Small intestine (tissue), 7 donors: ENCODE data around the gene KAT2B. TPM values are rescaled to one million over a fixed set of nuclear protein-coding genes. Genes with fewer than 3 reads are reported as not detected.

Source experiments
- DNase-seq, 2 donors: peaks; one replicate each; pipeline versions ENCODE4 v3.0.0 to v3.0.0-alpha.2; 2013
- FAIRE-seq: peaks from 2 replicates; lab custom pipeline; 2012; peaks lifted over from hg19 to GRCh38; lab: Jason Lieb, UNC
- H3K27ac ChIP-seq, 3 donors: one replicate each; pipeline ENCODE4 v1.5.1; 2013; ENCODE audit warnings: low read length in 2 of 3, mild to moderate bottlenecking in 2 of 3, control low read depth in 1 of 3, inconsistent platforms in 1 of 3, low read depth in 1 of 3, moderate library complexity in 1 of 3
- H3K27me3 ChIP-seq, 3 donors: one replicate each; pipeline ENCODE4 v1.6.1; 2013; ENCODE audit warnings: low read length in 3 of 3, inconsistent platforms in 1 of 3; ENCODE audit not compliant: control insufficient read depth in 3 of 3, insufficient read depth in 3 of 3
- H3K36me3 ChIP-seq, 3 donors: one replicate each; pipeline ENCODE4 v1.6.1; 2013; ENCODE audit warnings: low read length in 3 of 3, inconsistent platforms in 1 of 3, low read depth in 1 of 3, mild to moderate bottlenecking in 1 of 3, moderate library complexity in 1 of 3; ENCODE audit not compliant: control insufficient read depth in 3 of 3, insufficient read depth in 2 of 3
- H3K4me1 ChIP-seq, 3 donors: one replicate each; pipeline ENCODE4 v1.6.1; 2013; ENCODE audit warnings: low read length in 2 of 3, inconsistent platforms in 1 of 3, low read depth in 1 of 3, mild to moderate bottlenecking in 1 of 3, moderate library complexity in 1 of 3; ENCODE audit not compliant: control insufficient read depth in 3 of 3, insufficient read depth in 2 of 3
- H3K4me3 ChIP-seq, 3 donors: one replicate each; pipeline ENCODE4 v1.5.1; 2013; ENCODE audit warnings: low read length in 3 of 3, control low read depth in 1 of 3, inconsistent platforms in 1 of 3, low read depth in 1 of 3, mild to moderate bottlenecking in 1 of 3, moderate library complexity in 1 of 3
- H3K9me3 ChIP-seq, 2 donors: one replicate each; pipeline ENCODE4 v1.6.1; 2013; ENCODE audit warnings: low read depth in 1 of 2, low read length in 1 of 2; ENCODE audit not compliant: control insufficient read depth in 2 of 2, insufficient read depth in 1 of 2
- WGBS, 3 donors: extraction: QIAGEN DNeasy Blood & Tissue Kit; methylation state at CpG; one replicate each; pipeline ENCODE4 v1.1.7; 2013; 5-methylcytosine and 5-hydroxymethylcytosine counted together
- polyA plus RNA-seq, 4 donors: library from polyadenylated mRNA; stranded (reverse) in 3 of 4; unstranded in 1 of 4; fragments of 200-250 nt in 3 of 4; fragments of 120-200 nt in 1 of 4; gene quantifications; one replicate each; pipeline versions ENCODE4 v1.2.1 to v1.2.3, GENCODE V29; 2013
- donor health status: healthy with polysubstance abuse.
- donor health status: control.
- donor health status: control.
- donor health status: Bipolar disorder and iron deficiency.
- donor health status: healthy.

The KAT2B gene
- polyA plus RNA-seq, 4 donors = 7.1 to 28.0 (median 20.4) TPM

- DNase-seq (no peak), FAIRE-seq (no peak)
- Histone ChIP-seq H3K4me1 (peaks cover 0 to 23% (median 4%) of the 10 kb centered on the region in 3 donors), H3K4me3 (no peak overlapping the region), H3K27me3 (no peaks in the 10 kb centered on the region), H3K9me3 (no peaks in the 10 kb centered on the region), H3K36me3 (no peaks in the 10 kb centered on the region), H3K27ac (no peak overlapping the region)
- WGBS, 3 donors = 62 to 91% (median 77%) methylated on average over 3 of the region's 3 CpGs
These were observed 15.6 kb downstream of the KAT2B start for GRCh38 chr3:20055842-20056241.

GRCh38 chr3:20056725-20057611 is 16.7 kb downstream of the KAT2B start:
- no peak for DNase-seq

GRCh38 chr3:20057612-20058180 is 17.4 kb downstream of the KAT2B start:
- Histone ChIP-seq H3K27me3 (no peaks in the 10 kb centered on the region), H3K9me3 (no peaks in the 10 kb centered on the region), H3K36me3 (no peaks in the 10 kb centered on the region), H3K4me1 (peaks cover 0 to 23% (median 4%) of the 10 kb centered on the region in 3 donors), H3K27ac (peak overlapping the region in 1 of 3 donors; percentile 68), H3K4me3 (no peak overlapping the region)
- no peak for DNase-seq
- WGBS, 3 donors = 60 to 90% (median 88%) methylated on average over 2 of the region's 2 CpGs
- no peak for FAIRE-seq

More at GRCh38 chr3:20056725-20057611, 16.7 kb downstream of the KAT2B start:
- Histone ChIP-seq H3K27me3 (no peaks in the 10 kb centered on the region), H3K36me3 (no peaks in the 10 kb centered on the region), H3K9me3 (no peaks in the 10 kb centered on the region), H3K4me1 (peaks cover 0 to 23% (median 4%) of the 10 kb centered on the region in 3 donors), H3K27ac (peak overlapping the region in 1 of 3 donors; percentile 68), H3K4me3 (no peak overlapping the region)
- FAIRE-seq = no peak
- 36 to 53% (median 43%) methylated on average over 5 of the region's 5 CpGs for WGBS, 3 donors

GRCh38 chr3:20059929-20060328 is 19.7 kb downstream of the KAT2B start:
- DNase-seq (no peak), FAIRE-seq (no peak)
- H3K4me3 ChIP-seq = no peak overlapping the region
- WGBS, 3 donors = 87 to 93% (median 88%) methylated on average over 3 of the region's 3 CpGs
- H3K36me3 ChIP-seq = no peaks in the 10 kb centered on the region
- H3K27me3 ChIP-seq = no peaks in the 10 kb centered on the region
- peaks cover 0 to 20% (median 3%) of the 10 kb centered on the region in 3 donors for H3K4me1 ChIP-seq
- no peaks in the 10 kb centered on the region for H3K9me3 ChIP-seq
- H3K27ac ChIP-seq = no peak overlapping the region

- no peak overlapping the region for H3K4me3 ChIP-seq
- no peak for FAIRE-seq
- no peak overlapping the region for H3K27ac ChIP-seq
- H3K4me1 ChIP-seq = peaks cover 0 to 13% (median 2%) of the 10 kb centered on the region in 3 donors
- H3K36me3 ChIP-seq = no peaks in the 10 kb centered on the region
- peak in 1 of 2 donors; percentile 19 for DNase-seq
- H3K9me3 ChIP-seq = no peaks in the 10 kb centered on the region
- no peaks in the 10 kb centered on the region for H3K27me3 ChIP-seq
- WGBS, 3 donors = 66 to 77% (median 68%) methylated on average over 4 of the region's 4 CpGs
These were observed 20.9 kb downstream of the KAT2B start for GRCh38 chr3:20060974-20061685.

- no peaks in the 10 kb centered on the region for H3K4me1 ChIP-seq
- no peak overlapping the region for H3K27ac ChIP-seq
- no peaks in the 10 kb centered on the region for H3K9me3 ChIP-seq
- no peak for FAIRE-seq
- no peaks in the 10 kb centered on the region for H3K27me3 ChIP-seq
- 68 to 73% (median 69%) methylated on average over 4 of the region's 4 CpGs for WGBS, 3 donors
- H3K36me3 ChIP-seq = no peaks in the 10 kb centered on the region
- no peak overlapping the region for H3K4me3 ChIP-seq
- DNase-seq = no peak
These were observed 22.8 kb downstream of the KAT2B start for GRCh38 chr3:20062996-20063395.

GRCh38 chr3:20064387-20064786 is 24.1 kb downstream of the KAT2B start:
- no peaks in the 10 kb centered on the region for H3K9me3 ChIP-seq
- H3K27ac ChIP-seq = no peak overlapping the region
- DNase-seq (no peak), FAIRE-seq (no peak)
- WGBS, 3 donors = 69 to 89% (median 72%) methylated on average over 3 of the region's 3 CpGs
- H3K36me3 ChIP-seq = no peaks in the 10 kb centered on the region
- no peaks in the 10 kb centered on the region for H3K27me3 ChIP-seq
- no peak overlapping the region for H3K4me3 ChIP-seq
- no peaks in the 10 kb centered on the region for H3K4me1 ChIP-seq
